NT2/D1 (cell line): ENCODE measurements around the gene CYTH2.

Experiments
- SUZ12 ChIP-seq: IDR thresholded peaks from 2 replicates; pipeline ENCODE4 v1.6.1; 2011; ENCODE audit not compliant: insufficient read length, insufficient read depth; ENCODE audit errors: extremely low read depth
- YY1 ChIP-seq: IDR thresholded peaks from 2 replicates; pipeline ENCODE4 v1.6.1; 2011; ENCODE audit not compliant: insufficient read length, insufficient read depth

GRCh38 chr19:48436586-48436985, 32.6 kb upstream of the CYTH2 start:
- TF ChIP-seq YY1 = no peak
- TF ChIP-seq SUZ12 = no peak
